TTC549 (cell line): ENCODE data around the gene GAS5.

ENCODE experiments used
- FAIRE-seq: peaks from 2 replicates; lab custom pipeline; 2012; peaks lifted over from hg19 to GRCh38; lab: Jason Lieb, UNC

The GAS5 gene

DNA sequence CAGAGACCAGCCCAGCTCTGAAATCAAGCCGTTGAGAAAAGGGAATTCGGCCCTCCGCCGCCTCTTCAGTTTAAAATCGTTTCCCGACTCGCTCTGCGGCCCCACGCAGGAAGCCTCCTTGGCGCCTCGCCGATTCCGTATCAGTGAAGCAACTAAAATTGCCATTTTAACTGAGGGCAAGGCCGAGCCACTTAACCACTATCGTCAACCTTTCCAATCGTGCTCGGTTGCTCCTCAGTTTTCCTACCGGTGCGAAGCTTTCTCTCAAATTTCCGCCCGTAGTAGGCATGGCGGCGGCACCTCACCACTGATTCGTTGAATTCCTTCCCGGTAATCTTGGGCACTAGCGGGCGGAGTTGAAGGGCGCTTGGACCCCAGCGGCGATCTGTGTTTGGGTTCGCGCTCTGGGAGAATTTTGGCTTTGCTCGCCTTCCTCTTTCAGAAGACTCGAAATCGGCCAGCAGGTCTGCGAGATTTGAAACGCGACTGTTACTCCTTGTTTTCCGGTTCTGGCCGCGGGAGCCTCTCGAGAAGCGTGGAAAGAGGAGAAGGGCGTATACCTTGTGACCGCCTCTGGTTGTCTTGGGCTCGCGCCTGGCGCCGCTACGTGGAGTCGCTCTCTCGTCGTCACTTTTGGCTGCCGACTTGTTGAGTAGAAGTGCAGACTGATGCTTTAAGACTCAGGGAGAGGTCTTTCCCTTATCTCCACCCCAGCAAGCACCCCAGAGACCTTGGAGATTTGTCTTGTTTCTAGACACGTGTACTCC lies 43.3 kb downstream of the GAS5 start, which contains the start of the genes CENPL and DARS2:
CENPL (minus strand) TSS at position 569 of the 767 bp plus-strand sequence. CDS start 13,584 bp downstream, outside the sequence.
DARS2 (plus strand) TSS at position 359 of the 767 bp plus-strand sequence. CDS start 557 bp downstream, outside the sequence.
- FAIRE-seq = peak; percentile 98

DNA sequence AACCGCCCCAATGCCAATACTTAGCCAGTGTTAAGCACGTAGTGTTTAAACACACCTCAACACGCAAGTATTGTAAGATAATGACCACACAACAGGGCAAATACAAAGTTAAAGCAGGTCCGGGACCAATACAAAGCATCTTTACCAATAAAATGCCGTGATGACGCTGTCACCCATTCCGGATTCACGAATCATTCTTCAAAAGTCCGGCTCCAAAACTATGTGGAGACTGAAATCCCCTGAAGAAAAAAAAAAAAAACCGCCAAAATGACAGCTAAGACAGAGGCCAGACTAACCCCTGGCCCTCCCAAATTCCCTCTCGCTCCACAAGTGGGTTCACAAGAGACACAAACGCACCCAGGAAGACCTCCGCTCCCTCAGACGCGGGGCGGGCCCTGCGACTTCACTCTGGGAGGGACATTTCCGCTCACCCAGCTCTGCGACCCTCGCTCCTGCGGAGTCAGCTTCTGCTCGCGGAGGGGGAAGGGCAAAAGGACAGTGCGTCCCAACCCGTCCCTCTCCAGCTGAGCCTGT lies 43.9 kb downstream of the GAS5 start:
- no peak for FAIRE-seq

DNA sequence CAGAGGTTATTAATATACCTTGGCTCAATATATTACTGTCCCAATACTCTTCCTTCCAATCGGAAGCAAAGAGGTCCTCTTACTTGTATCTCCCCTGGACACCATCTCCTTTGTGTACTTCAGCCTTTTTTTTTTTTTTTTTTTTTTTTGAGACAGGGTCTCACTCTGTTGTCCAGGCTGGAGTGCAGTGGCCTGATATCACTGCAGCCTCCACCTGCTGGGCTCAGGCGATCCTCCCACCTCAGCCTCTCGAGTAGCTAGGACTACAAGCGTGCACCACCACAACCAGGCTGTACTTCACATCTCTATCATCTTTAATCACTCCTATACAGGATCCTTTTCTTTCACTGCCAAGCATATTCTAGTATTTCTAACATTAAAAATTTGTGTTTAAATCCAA lies 46.1 kb downstream of the GAS5 start:
- FAIRE-seq = no peak

- FAIRE-seq = no peak
Observed at GRCh38 chr1:173818459-173818858, 49.3 kb downstream of the GAS5 start.
